Esophagus muscularis mucosa (tissue), 4 donors: ENCODE measurements around the gene CERCAM. TPM values are rescaled to one million over a fixed set of nuclear protein-coding genes. Genes with fewer than 3 reads are reported as not detected.

Source experiments
- DNase-seq: peaks from one replicate; pipeline ENCODE4 v3.0.0-alpha.2; 2017; ENCODE audit errors: extremely low spot score
- H3K27ac ChIP-seq, 4 donors: fragments of 200-600 bp; sonication (generic); replicated peaks in 1 of 4; 1 replicate in 3 of 4; 2 replicates in 1 of 4; pipeline ENCODE4 v1.5.1; 2016 to 2019; ENCODE audit warnings: mild to moderate bottlenecking in 1 of 4
- H3K27me3 ChIP-seq, 4 donors: fragments of 200-600 bp; sonication (generic); one replicate each; pipeline versions ENCODE4 v1.5.1 to v1.6.0; 2016 to 2019
- H3K36me3 ChIP-seq, 4 donors: fragments of 200-600 bp; sonication (generic); one replicate each; pipeline ENCODE4 v1.5.1; 2016 to 2019
- H3K4me1 ChIP-seq, 4 donors: fragments of 200-600 bp; sonication (generic); one replicate each; pipeline ENCODE4 v1.5.1; 2016 to 2019
- H3K4me3 ChIP-seq, 4 donors: fragments of 200-600 bp; sonication (generic); 1 replicate in 2 of 4; 2 replicates in 2 of 4; pipeline ENCODE4 v1.5.1; 2016 to 2019; ENCODE audit warnings: mild to moderate bottlenecking in 4 of 4, moderate library complexity in 1 of 4
- H3K9me3 ChIP-seq, 4 donors: fragments of 200-600 bp; sonication (generic); 1 replicate in 3 of 4; 2 replicates in 1 of 4; pipeline ENCODE4 v1.5.1; 2016 to 2019
- CTCF ChIP-seq, 3 experiments: fragments of 200-600 bp in 2 of 3; fragments of 450-650 bp in 1 of 3; sonication (generic) in 2 of 3; IDR thresholded peaks; one replicate each; pipeline ENCODE4 v1.5.1; 2017 to 2019; ENCODE audit warnings: antibody characterized with exemption in 3 of 3, mild to moderate bottlenecking in 2 of 3, moderate library complexity in 1 of 3
- EP300 ChIP-seq: sonication (generic); formaldehyde crosslinking; IDR thresholded peaks from one replicate; pipeline ENCODE4 v1.6.1; 2017; ENCODE audit warnings: antibody characterized with exemption
- POLR2A ChIP-seq: fragments of 450-650 bp; IDR thresholded peaks from one replicate; pipeline ENCODE4 v1.6.1; 2017; ENCODE audit warnings: antibody characterized with exemption, moderate library complexity, mild to moderate bottlenecking, low read depth
- POLR2AphosphoS5 ChIP-seq, 2 donors: sonication (generic); formaldehyde crosslinking; IDR thresholded peaks; one replicate each; pipeline ENCODE4 v1.6.1; 2017; ENCODE audit warnings: antibody characterized with exemption in 2 of 2
- WGBS: methylation state at CpG from one replicate; pipeline ENCODE4 v1.1.5; 2018; 5-methylcytosine and 5-hydroxymethylcytosine counted together
- intact Hi-C: fragments of 100-400 bp; cut with DNase I; formaldehyde crosslinking; loops from one replicate; pipeline ENCODE4 v1.15.1; 2023
- total RNA-seq, 4 donors: library from RNA; depleted of rRNA; stranded (reverse); fragments of >200 nt; gene quantifications; one replicate each; pipeline versions ENCODE4 v1.1.0 to v1.2.1, GENCODE V29; 2016

CERCAM gene
- total RNA-seq, 4 donors from 2014 or later: 21.7 to 31.0 (median 27.5) TPM

GRCh38 chr9:128405780-128406171 lies 14.9 kb upstream of the CERCAM start:
- Histone ChIP-seq H3K9me3 (no peaks in the 10 kb centered on the region), H3K4me1 (peaks cover 0 to 6% (median 5%) of the 10 kb centered on the region in 4 donors), H3K27ac (no peak overlapping the region), H3K4me3 (no peak overlapping the region), H3K27me3 (peaks cover 0 to 75% (median 0%) of the 10 kb centered on the region in 4 donors), H3K36me3 (no peaks in the 10 kb centered on the region)
- intact Hi-C loops: no loop called here
- WGBS: 90% methylated on average over 6 of the region's 7 CpGs
- TF ChIP-seq POLR2AphosphoS5 (IDR thresholded peaks at IDR 0.05): no peak
- TF ChIP-seq EP300: no peak
- TF ChIP-seq POLR2A: no peak
- no peak for TF ChIP-seq CTCF (IDR thresholded peaks at IDR 0.05)
- DNase-seq: no peak

GRCh38 chr9:128406848-128407391 lies 13.7 kb upstream of the CERCAM start:
- H3K27ac ChIP-seq: no peak overlapping the region
- H3K36me3 ChIP-seq: no peaks in the 10 kb centered on the region
- no peak overlapping the region for H3K4me3 ChIP-seq
- DNase-seq: no peak
- intact Hi-C loops: no loop called here
- H3K4me1 ChIP-seq: peaks cover 0 to 6% (median 5%) of the 10 kb centered on the region in 4 donors
- peaks cover 0 to 73% (median 0%) of the 10 kb centered on the region in 4 donors for H3K27me3 ChIP-seq
- H3K9me3 ChIP-seq: no peaks in the 10 kb centered on the region
- no peak for TF ChIP-seq POLR2AphosphoS5 (IDR thresholded peaks at IDR 0.05)
- TF ChIP-seq POLR2A: no peak
- TF ChIP-seq CTCF (IDR thresholded peaks at IDR 0.05): no peak
- TF ChIP-seq EP300: no peak
- 76% methylated on average over 9 of the region's 9 CpGs for WGBS

GRCh38 chr9:128408963-128409431 lies 11.7 kb upstream of the CERCAM start:
- no peak overlapping the region for H3K4me3 ChIP-seq
- H3K4me1 ChIP-seq: peaks cover 0 to 6% (median 5%) of the 10 kb centered on the region in 4 donors
- H3K27ac ChIP-seq: no peak overlapping the region
- intact Hi-C loops: no loop called here
- no peaks in the 10 kb centered on the region for H3K9me3 ChIP-seq
- WGBS: 42% methylated on average over 13 of the region's 26 CpGs
- no peak for TF ChIP-seq CTCF (IDR thresholded peaks at IDR 0.05)
- H3K27me3 ChIP-seq: peaks cover 0 to 82% (median 2%) of the 10 kb centered on the region in 4 donors
- DNase-seq: no peak
- H3K36me3 ChIP-seq: no peaks in the 10 kb centered on the region

- Histone ChIP-seq H3K36me3 (no peaks in the 10 kb centered on the region), H3K4me3 (no peak overlapping the region), H3K4me1 (peaks cover 0 to 6% (median 5%) of the 10 kb centered on the region in 4 donors), H3K27me3 (peaks cover 0 to 82% (median 3%) of the 10 kb centered on the region in 4 donors), H3K27ac (no peak overlapping the region), H3K9me3 (no peaks in the 10 kb centered on the region)
- no peak for DNase-seq
- TF ChIP-seq EP300: no peak
- no peak for TF ChIP-seq POLR2A
- no peak for TF ChIP-seq CTCF (IDR thresholded peaks at IDR 0.05)
- no peak for TF ChIP-seq POLR2AphosphoS5 (IDR thresholded peaks at IDR 0.05)
- intact Hi-C loops: no loop called here
- whole genome bisulfite sequencing: 62% methylated on average over 5 of the region's 8 CpGs
Measured at GRCh38 chr9:128409450-128409849, 11.2 kb upstream of the CERCAM start.

GRCh38 chr9:128409978-128410377 lies 10.7 kb upstream of the CERCAM start:
- Histone ChIP-seq H3K4me1 (peaks cover 0 to 6% (median 5%) of the 10 kb centered on the region in 4 donors), H3K4me3 (no peak overlapping the region), H3K27me3 (peaks cover 0 to 82% (median 3%) of the 10 kb centered on the region in 4 donors), H3K36me3 (no peaks in the 10 kb centered on the region), H3K9me3 (no peaks in the 10 kb centered on the region), H3K27ac (no peak overlapping the region)
- no peak for TF ChIP-seq EP300
- TF ChIP-seq CTCF (IDR thresholded peaks at IDR 0.05): peak in 1 of 3 experiments; percentile 20
- TF ChIP-seq POLR2AphosphoS5 (IDR thresholded peaks at IDR 0.05): no peak
- intact Hi-C loops: loop anchor here (5.0 kb wide), 1 partner anchor 48 kb away; no protein-coding TSS in a partner anchor
- WGBS: 55% methylated on average over 3 of the region's 6 CpGs
- no peak for DNase-seq
